Islet precursor cell (in vitro differentiated cells): ENCODE data around the gene KIRREL1.

Source experiments
- DNase-seq: peaks from one replicate; pipeline ENCODE4 v3.0.0-alpha.2; 2018

KIRREL1 gene

GRCh38 chr1:157975228-157975950 lies 18.1 kb upstream of the KIRREL1 start:
- DNase-seq: no peak

GRCh38 chr1:157976888-157977287 lies 16.6 kb upstream of the KIRREL1 start:
- DNase-seq: no peak

- peak; percentile 85 for DNase-seq
Observed at GRCh38 chr1:157978586-157979403, 14.7 kb upstream of the KIRREL1 start.

- no peak for DNase-seq
Observed at GRCh38 chr1:157982136-157982535, 11.3 kb upstream of the KIRREL1 start.

- no peak for DNase-seq
Observed at GRCh38 chr1:157983787-157984186, 9.7 kb upstream of the KIRREL1 start.

GRCh38 chr1:157984469-157984868 lies 9.0 kb upstream of the KIRREL1 start:
- DNase-seq: no peak

- DNase-seq: no peak
Observed at GRCh38 chr1:157985473-157985872, 8.0 kb upstream of the KIRREL1 start.

- DNase-seq: no peak
Observed at GRCh38 chr1:157988002-157988401, 5.4 kb upstream of the KIRREL1 start.

- peak; percentile 81 for DNase-seq
Observed at GRCh38 chr1:157992031-157992832, 1.2 kb upstream of the KIRREL1 start.

GRCh38 chr1:157992833-157993146 lies 655 bp upstream of the KIRREL1 start:
- no peak for DNase-seq

- DNase-seq: peak; percentile 65
Observed at GRCh38 chr1:157993918-157994605, 617 bp downstream of the KIRREL1 start.

GRCh38 chr1:157994704-157995582 lies 1.5 kb downstream of the KIRREL1 start:
- no peak for DNase-seq

- no peak for DNase-seq
Observed at GRCh38 chr1:157995583-157996169, 2.2 kb downstream of the KIRREL1 start.

- DNase-seq: no peak
Observed at GRCh38 chr1:157996433-157996832, 3.0 kb downstream of the KIRREL1 start.

- no peak for DNase-seq
Observed at GRCh38 chr1:158000507-158000906, 7.1 kb downstream of the KIRREL1 start.

- DNase-seq: peak; percentile 78
Observed at GRCh38 chr1:158002022-158002630, 8.7 kb downstream of the KIRREL1 start.

GRCh38 chr1:158002631-158003405 lies 9.4 kb downstream of the KIRREL1 start:
- peak; percentile 83 for DNase-seq

GRCh38 chr1:158003406-158003800 lies 10.0 kb downstream of the KIRREL1 start:
- DNase-seq: peak; percentile 67

GRCh38 chr1:158005224-158005623 lies 11.8 kb downstream of the KIRREL1 start:
- DNase-seq: no peak

GRCh38 chr1:158007180-158007579 lies 13.7 kb downstream of the KIRREL1 start:
- DNase-seq: no peak
